ENCODE data around the gene EDIL3.

Gene EDIL3

DNA sequence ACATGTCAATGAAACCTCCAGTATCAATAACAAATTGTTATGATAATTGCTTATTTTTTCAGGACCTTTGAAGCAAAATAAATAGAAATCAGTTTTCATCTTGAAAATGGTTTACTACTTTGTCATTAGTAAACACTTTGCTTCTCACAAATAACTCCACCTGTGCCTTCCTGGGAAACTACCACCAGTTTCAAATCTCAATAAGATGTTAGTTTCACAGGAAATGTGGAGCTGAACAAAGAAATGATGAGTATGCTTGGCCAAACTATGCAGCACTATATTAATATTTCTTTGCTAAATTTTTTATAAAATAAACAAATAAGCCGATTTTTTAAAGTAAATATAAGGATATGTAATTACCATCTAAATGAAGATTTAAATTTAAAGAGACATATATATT lies 442.5 kb downstream of the EDIL3 start:
- DNase-seq: no peak

DNA sequence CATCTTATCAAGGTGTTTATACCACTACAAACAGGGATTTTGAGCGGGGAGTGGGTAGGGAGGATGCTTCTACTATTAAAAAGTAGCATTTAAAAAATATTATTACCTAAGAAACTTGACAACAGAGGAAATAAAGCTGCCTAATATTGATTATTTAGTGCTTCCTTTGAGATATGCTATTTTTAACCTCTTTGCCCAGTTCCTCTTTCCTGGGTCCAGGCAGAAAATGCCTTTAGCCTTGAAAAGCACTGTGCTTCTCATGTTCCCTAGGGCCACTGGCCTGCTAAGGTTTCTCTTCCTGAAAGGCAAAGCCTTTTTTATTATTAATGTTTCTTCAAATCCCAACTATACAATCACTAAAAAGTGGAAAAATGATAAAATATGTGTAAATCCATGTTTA lies 446.8 kb downstream of the EDIL3 start:
- no peak for DNase-seq

DNA sequence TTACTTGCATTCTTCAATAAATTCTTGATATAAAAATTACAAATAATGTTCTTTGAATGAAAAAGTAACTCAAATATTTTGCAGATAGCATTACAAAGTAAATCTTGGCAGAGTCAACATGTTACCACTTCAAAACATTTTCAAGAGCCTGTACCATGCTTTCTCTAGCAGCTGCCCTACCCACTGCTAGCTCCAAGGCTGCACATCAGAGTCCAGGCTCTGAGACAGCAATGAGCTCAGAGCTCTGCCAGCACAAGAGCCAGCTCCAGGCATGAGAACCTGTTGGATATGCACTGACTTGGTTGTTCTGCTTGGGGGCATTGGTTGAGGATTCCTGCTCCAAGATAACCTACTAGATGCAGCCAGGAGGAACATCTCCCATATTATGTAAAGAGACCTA lies 452.7 kb downstream of the EDIL3 start:
- DNase-seq: no peak

DNA sequence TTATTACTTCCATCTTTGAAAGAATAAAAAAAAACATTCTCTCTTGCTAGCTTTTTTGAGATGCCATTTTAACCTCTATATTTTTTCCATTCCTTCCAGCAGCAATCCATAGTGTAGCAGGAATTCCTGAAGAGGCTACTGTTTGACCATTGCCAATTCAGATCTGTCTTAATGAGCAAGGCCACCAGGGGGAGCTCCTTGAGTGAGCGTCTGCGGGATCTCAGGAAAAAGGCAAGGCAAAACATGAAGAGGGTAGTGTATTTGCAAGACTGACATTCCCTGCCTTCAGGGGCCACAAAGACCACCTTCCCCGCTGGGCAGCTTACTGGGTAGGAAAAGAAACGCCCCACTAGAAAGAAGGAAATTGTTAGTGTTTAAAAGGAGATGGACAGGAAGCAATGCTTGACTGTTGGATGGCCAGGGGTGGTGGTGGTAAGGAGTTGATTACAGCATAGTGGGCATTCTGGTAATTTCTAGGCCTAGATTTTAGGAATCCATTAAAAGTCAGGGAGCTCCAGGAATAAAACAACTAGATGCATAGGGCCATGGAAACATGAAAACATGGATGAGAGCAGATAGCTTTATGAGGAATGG lies 457.4 kb downstream of the EDIL3 start:
- DNase-seq: peak; percentile 1 to 64

DNA sequence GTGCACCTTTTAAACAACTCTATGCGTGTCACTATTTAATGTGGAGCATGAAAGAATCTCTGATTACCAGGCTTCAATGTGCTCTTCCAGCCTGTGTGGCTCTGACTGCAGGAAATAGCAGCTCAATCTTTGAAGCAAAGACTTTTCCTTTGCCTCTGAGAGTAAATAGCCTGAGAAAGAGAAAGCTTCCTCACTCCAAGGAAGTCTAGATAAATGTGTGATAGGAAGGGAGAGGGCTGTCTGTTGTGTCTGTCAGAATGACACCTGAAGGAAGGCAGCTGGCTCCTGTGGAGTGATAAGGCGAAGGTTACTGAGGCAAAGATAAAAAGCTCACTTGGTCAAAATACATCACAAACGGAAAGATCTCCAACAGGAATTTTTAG lies 458.7 kb downstream of the EDIL3 start:
- DNase-seq: no peak

- DNase-seq: no peak
Observed at GRCh38 chr5:83925321-83925954, 459.2 kb downstream of the EDIL3 start.

- no peak for DNase-seq
Observed at GRCh38 chr5:83924891-83925290, 459.8 kb downstream of the EDIL3 start.

- no peak for DNase-seq
Observed at GRCh38 chr5:83924171-83924570, 460.5 kb downstream of the EDIL3 start.

DNA sequence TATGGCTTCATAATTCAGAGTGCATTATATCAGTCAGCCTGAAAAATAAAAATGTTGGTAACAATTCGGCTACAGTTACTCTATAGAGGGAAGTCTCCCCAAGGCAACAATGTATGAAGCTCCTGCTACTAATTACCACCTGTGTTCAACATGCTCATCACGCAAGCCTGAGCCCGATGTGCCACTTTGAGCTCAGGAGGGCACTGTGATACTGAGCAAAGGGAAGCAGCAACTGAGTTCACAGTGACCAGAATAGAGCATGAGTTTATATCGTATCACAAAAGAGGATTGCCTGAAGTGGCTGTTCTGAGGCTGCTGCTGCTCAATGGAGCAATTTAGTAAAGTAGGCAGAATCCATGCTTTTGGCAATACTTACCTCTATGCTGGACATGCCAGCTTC lies 462.0 kb downstream of the EDIL3 start:
- peak in 1 of 2 experiments; percentile 0 for DNase-seq

- DNase-seq: no peak
Observed at GRCh38 chr5:83921666-83922193, 462.9 kb downstream of the EDIL3 start.

GRCh38 chr5:83919071-83920041 lies 465.3 kb downstream of the EDIL3 start:
- no peak for DNase-seq

GRCh38 chr5:83917261-83917908 lies 467.3 kb downstream of the EDIL3 start:
- no peak for DNase-seq

- no peak for DNase-seq
Observed at GRCh38 chr5:83914662-83915418, 469.8 kb downstream of the EDIL3 start.

DNA sequence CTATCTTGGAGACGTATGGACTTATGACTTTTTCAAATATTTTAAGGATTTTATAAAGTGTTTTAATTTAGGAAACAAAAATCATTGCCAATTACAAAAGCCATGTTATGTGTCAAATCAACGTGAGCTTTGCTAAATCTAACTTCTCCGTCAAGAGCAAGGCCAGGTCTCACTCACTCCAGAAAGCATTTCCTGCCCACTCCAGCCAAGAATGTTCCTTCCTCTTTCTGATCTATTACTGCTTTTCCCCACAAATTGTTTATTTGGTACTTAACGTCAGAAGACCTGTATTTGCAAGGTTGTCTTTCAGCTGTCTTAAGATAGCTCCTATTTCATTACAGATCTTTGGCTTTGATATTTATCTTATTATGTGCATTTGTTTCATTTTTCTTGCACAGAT lies 470.5 kb downstream of the EDIL3 start:
- no peak for DNase-seq

GRCh38 chr5:83913593-83913992 lies 471.1 kb downstream of the EDIL3 start:
- no peak for DNase-seq

GRCh38 chr5:83911367-83911919 lies 473.2 kb downstream of the EDIL3 start:
- DNase-seq: no peak

- no peak for DNase-seq
Observed at GRCh38 chr5:83900306-83900705, 484.4 kb downstream of the EDIL3 start.

GRCh38 chr5:83899326-83899970 lies 485.2 kb downstream of the EDIL3 start:
- DNase-seq: no peak

- no peak for DNase-seq
Observed at GRCh38 chr5:83895860-83896259, 488.8 kb downstream of the EDIL3 start.

- no peak for DNase-seq
Observed at GRCh38 chr5:83891261-83891660, 493.4 kb downstream of the EDIL3 start.
